ENCODE results near the gene ZBTB5. TPM values are rescaled to one million over a fixed set of nuclear protein-coding genes. Genes with fewer than 3 reads are reported as not detected.
"Not testable (repeated sequence)": the region's sequence is repeated elsewhere in the genome, so short reads cannot be mapped to it uniquely, and the experiment has no call there.

ZBTB5 gene
- total RNA-seq, 1 experiment from 2014 or later: 9.1 TPM

DNA sequence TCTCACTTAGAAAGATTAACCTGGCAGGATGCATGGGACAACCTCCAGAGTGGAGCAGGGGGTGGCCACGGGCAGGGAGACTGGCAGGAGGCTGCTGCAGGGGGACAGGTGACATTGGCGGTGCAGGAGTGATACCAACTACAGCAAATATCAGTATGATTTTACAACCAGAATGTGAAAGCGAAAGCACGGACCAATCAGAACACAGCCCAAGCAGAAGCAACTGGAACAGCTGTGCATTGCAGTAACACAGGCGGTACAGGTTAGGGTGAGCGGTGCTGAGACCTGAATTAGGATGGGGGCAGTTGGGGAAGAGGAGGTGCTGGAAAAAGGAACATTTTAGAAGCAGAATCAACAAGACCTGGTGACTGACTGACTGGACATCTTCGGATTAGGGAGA is 49.7 kb upstream of the ZBTB5 start:
- H3K56ac ChIP-seq (ENCODE audit: insufficient read length, low read depth, low read length): no peak overlapping the region
- H2AFZ ChIP-seq (ENCODE audit: low read length): no peak overlapping the region
- no peak overlapping the region for H3T11ph ChIP-seq (ENCODE audit: low read length)
- no peak overlapping the region for H3K4ac ChIP-seq (ENCODE audit: low read depth, low read length)
- H4K8ac ChIP-seq (replicated peaks; ENCODE audit: insufficient read length, low read depth, low read length): no peak overlapping the region
- no peak overlapping the region for H3K9ac ChIP-seq (ENCODE audit: extremely low read depth, insufficient read length, low read length)
- Mint-ChIP-seq H3K27me3 (ENCODE audit: low read depth) (no peaks in the 10 kb centered on the region; the same call in 1 of the 2 replicates), H3K9me3 (no peaks in the 10 kb centered on the region; a peak in 1 of 5 replicates), H3K27ac (no peak overlapping the region; a peak in 1 of 7 replicates), H3K4me1 (0 out of 4 replicates have a peak, but pooled peaks cover 2 to 4% of the 10 kb centered on the region in 2 experiments), H3K36me3 (ENCODE audit: insufficient read depth in 1 of 3, low read depth in 3 of 3) (peaks cover 7 to 28% (median 21%) of the 10 kb centered on the region in 3 experiments), H3K4me3 (no peak overlapping the region; a peak in 1 of 5 replicates)
- H3K79me1 ChIP-seq (ENCODE audit: insufficient read depth, low read depth, low read length, poor library complexity, severe bottlenecking): no peaks in the 10 kb centered on the region
- H3K23ac ChIP-seq (ENCODE audit: insufficient read length, low read depth, low read length): no peak overlapping the region
- WGBS (ENCODE audit: extremely low coverage, insufficient read length, low lambda C conversion rate): no CpG with 5 or more reads among the region's 7 CpGs
- TF ChIP-seq, protein P1, sequence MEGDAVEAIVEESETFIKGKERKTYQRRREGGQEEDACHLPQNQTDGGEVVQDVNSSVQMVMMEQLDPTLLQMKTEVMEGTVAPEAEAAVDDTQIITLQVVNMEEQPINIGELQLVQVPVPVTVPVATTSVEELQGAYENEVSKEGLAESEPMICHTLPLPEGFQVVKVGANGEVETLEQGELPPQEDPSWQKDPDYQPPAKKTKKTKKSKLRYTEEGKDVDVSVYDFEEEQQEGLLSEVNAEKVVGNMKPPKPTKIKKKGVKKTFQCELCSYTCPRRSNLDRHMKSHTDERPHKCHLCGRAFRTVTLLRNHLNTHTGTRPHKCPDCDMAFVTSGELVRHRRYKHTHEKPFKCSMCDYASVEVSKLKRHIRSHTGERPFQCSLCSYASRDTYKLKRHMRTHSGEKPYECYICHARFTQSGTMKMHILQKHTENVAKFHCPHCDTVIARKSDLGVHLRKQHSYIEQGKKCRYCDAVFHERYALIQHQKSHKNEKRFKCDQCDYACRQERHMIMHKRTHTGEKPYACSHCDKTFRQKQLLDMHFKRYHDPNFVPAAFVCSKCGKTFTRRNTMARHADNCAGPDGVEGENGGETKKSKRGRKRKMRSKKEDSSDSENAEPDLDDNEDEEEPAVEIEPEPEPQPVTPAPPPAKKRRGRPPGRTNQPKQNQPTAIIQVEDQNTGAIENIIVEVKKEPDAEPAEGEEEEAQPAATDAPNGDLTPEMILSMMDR (conservative IDR thresholded peaks at IDR 0.05): no peak
- no peaks in the 10 kb centered on the region for H4K20me1 ChIP-seq (ENCODE audit: control insufficient read depth, insufficient read depth, insufficient read length)
- no peaks in the 10 kb centered on the region for H3K27me3 ChIP-seq (ENCODE audit: insufficient read depth, low read length)
- H4K91ac ChIP-seq (ENCODE audit: insufficient read length, low read depth, low read length): no peak overlapping the region
- no peak overlapping the region for H2BK15ac ChIP-seq (ENCODE audit: low read depth, low read length)
- H2BK20ac ChIP-seq (ENCODE audit: low read depth, low read length, poor library complexity, severe bottlenecking): no peak overlapping the region
- H3K14ac ChIP-seq (ENCODE audit: insufficient read depth, low read length): no peak overlapping the region
- H2AK5ac ChIP-seq (ENCODE audit: insufficient read length, low read length): no peak overlapping the region
- no peak overlapping the region for H2BK12ac ChIP-seq (ENCODE audit: insufficient read length, low read depth, low read length)
- DNase-seq: no peak
- no peak overlapping the region for H3K27ac ChIP-seq (ENCODE audit: insufficient read length, low read depth, low read length)
- H4K5ac ChIP-seq (ENCODE audit: insufficient read length, low read depth, low read length): no peak overlapping the region
- H3K4me1 ChIP-seq (ENCODE audit: insufficient read depth, low read length): no peaks in the 10 kb centered on the region
- H2BK5ac ChIP-seq (ENCODE audit: insufficient read length, low read length): no peak overlapping the region
- no peak overlapping the region for H3K4me2 ChIP-seq (ENCODE audit: insufficient read depth, insufficient read length, low read length)
- H3K79me2 ChIP-seq (ENCODE audit: insufficient read depth, low read length): no peaks in the 10 kb centered on the region
- H3K23me2 ChIP-seq (ENCODE audit: insufficient read length, low read depth, low read length, poor library complexity, severe bottlenecking): no peaks in the 10 kb centered on the region
- no peaks in the 10 kb centered on the region for H3K9me3 ChIP-seq (ENCODE audit: control insufficient read depth, low read depth, low read length)
- no peak overlapping the region for H3K18ac ChIP-seq (ENCODE audit: insufficient read length, low read depth, low read length)
- no peak overlapping the region for H2BK120ac ChIP-seq (ENCODE audit: low read depth, low read length, poor library complexity, severe bottlenecking)

DNA sequence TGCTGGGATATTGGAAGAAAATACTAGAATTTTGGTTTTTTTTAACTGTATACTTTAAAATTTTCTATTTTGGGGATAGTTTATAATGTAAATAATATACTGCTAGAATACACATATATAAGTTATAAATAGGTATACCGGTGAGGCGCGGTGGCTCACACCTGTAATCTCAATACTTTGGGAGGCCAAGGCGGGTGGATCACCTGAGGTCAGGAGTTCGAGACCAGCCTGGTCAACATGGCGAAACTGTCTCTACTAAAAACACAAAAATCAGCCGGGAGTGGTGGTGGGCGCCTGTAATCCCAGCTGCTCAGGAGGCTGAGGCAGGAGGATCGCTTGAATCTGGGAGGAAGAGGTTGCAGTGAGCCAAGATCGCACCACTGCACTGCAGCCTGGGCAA is 49.2 kb upstream of the ZBTB5 start:
- H3K14ac ChIP-seq (ENCODE audit: insufficient read depth, low read length); H3T11ph ChIP-seq (ENCODE audit: low read length); H2BK12ac ChIP-seq (ENCODE audit: insufficient read length, low read depth, low read length); H3K4me2 ChIP-seq (ENCODE audit: insufficient read depth, insufficient read length, low read length); H4K20me1 ChIP-seq (ENCODE audit: control insufficient read depth, insufficient read depth, insufficient read length); H3K27me3 Mint-ChIP-seq (ENCODE audit: low read depth); H3K27me3 ChIP-seq (ENCODE audit: insufficient read depth, low read length); H3K18ac ChIP-seq (ENCODE audit: insufficient read length, low read depth, low read length); H3K4me3 Mint-ChIP-seq; H3K27ac Mint-ChIP-seq; H3K56ac ChIP-seq (ENCODE audit: insufficient read length, low read depth, low read length); H3K9me3 ChIP-seq (ENCODE audit: control insufficient read depth, low read depth, low read length); H3K23me2 ChIP-seq (ENCODE audit: insufficient read length, low read depth, low read length, poor library complexity, severe bottlenecking); H3K9me3 Mint-ChIP-seq; H2BK15ac ChIP-seq (ENCODE audit: low read depth, low read length); H3K4me1 ChIP-seq (ENCODE audit: insufficient read depth, low read length); H4K91ac ChIP-seq (ENCODE audit: insufficient read length, low read depth, low read length); H3K4me1 Mint-ChIP-seq; H3K4ac ChIP-seq (ENCODE audit: low read depth, low read length); H3K9ac ChIP-seq (ENCODE audit: extremely low read depth, insufficient read length, low read length); H4K5ac ChIP-seq (ENCODE audit: insufficient read length, low read depth, low read length); H3K23ac ChIP-seq (ENCODE audit: insufficient read length, low read depth, low read length); H3K79me1 ChIP-seq (ENCODE audit: insufficient read depth, low read depth, low read length, poor library complexity, severe bottlenecking); H2BK20ac ChIP-seq (ENCODE audit: low read depth, low read length, poor library complexity, severe bottlenecking); H2BK5ac ChIP-seq (ENCODE audit: insufficient read length, low read length); H3K79me2 ChIP-seq (ENCODE audit: insufficient read depth, low read length); H2BK120ac ChIP-seq (ENCODE audit: low read depth, low read length, poor library complexity, severe bottlenecking); DNase-seq; H4K8ac ChIP-seq (replicated peaks; ENCODE audit: insufficient read length, low read depth, low read length); H2AK5ac ChIP-seq (ENCODE audit: insufficient read length, low read length); H2AFZ ChIP-seq (ENCODE audit: low read length); H3K27ac ChIP-seq (ENCODE audit: insufficient read length, low read depth, low read length): not testable (repeated sequence)
- whole genome bisulfite sequencing (ENCODE audit: extremely low coverage, insufficient read length, low lambda C conversion rate): no CpG with 5 or more reads among the region's 10 CpGs
- peaks cover 7 to 26% (median 18%) of the 10 kb centered on the region in 3 experiments for H3K36me3 Mint-ChIP-seq (ENCODE audit: insufficient read depth in 1 of 3, low read depth in 3 of 3)

Measured in H9 (cell line).